ENCODE measurements around the gene UTP15.
A peak's percentile ranks its signal among the peaks of the same experiment; 100 is the strongest.

UTP15 gene

GRCh38 chr5:73565139-73565968, at the start of gene UTP15, which contains the start of gene ANKRA2:
Gene UTP15 (plus strand): TSS chr5:73565743. CDS start chr5:73567345, 1,602 bp downstream.
Gene ANKRA2 (minus strand): TSS chr5:73565639. CDS start chr5:73562881, 2,758 bp downstream.
- DNase-seq (ENCODE audit: low read depth in 3 of 3) = peak; percentile 96 to 100 (median 99)

- peak; percentile 37 to 55 (median 39) for DNase-seq (ENCODE audit: low read depth in 3 of 3)
Measured at GRCh38 chr5:73519531-73520283, 45.8 kb upstream of the UTP15 start.

- no peak for DNase-seq (ENCODE audit: low read depth in 3 of 3)
Measured at GRCh38 chr5:73522989-73523388, 42.6 kb upstream of the UTP15 start.

GRCh38 chr5:73523861-73524260, 41.7 kb upstream of the UTP15 start:
- DNase-seq (ENCODE audit: low read depth in 3 of 3) = no peak

- DNase-seq (ENCODE audit: low read depth in 3 of 3) = no peak
Measured at GRCh38 chr5:73525606-73526203, 39.8 kb upstream of the UTP15 start.

GRCh38 chr5:73528248-73528647, 37.3 kb upstream of the UTP15 start:
- no peak for DNase-seq (ENCODE audit: low read depth in 3 of 3)

- DNase-seq (ENCODE audit: low read depth in 3 of 3) = no peak
Measured at GRCh38 chr5:73529081-73529480, 36.5 kb upstream of the UTP15 start.

- no peak for DNase-seq (ENCODE audit: low read depth in 3 of 3)
Measured at GRCh38 chr5:73531356-73531755, 34.2 kb upstream of the UTP15 start.

- no peak for DNase-seq (ENCODE audit: low read depth in 3 of 3)
Measured at GRCh38 chr5:73532195-73532594, 33.3 kb upstream of the UTP15 start.

GRCh38 chr5:73534011-73534644, 31.4 kb upstream of the UTP15 start:
- DNase-seq (ENCODE audit: low read depth in 3 of 3) = no peak

- no peak for DNase-seq (ENCODE audit: low read depth in 3 of 3)
Measured at GRCh38 chr5:73534971-73535370, 30.6 kb upstream of the UTP15 start.

- DNase-seq (ENCODE audit: low read depth in 3 of 3) = no peak
Measured at GRCh38 chr5:73539730-73540129, 25.8 kb upstream of the UTP15 start.

GRCh38 chr5:73540192-73540591, 25.4 kb upstream of the UTP15 start:
- no peak for DNase-seq (ENCODE audit: low read depth in 3 of 3)

GRCh38 chr5:73542020-73542419, 23.5 kb upstream of the UTP15 start:
- no peak for DNase-seq (ENCODE audit: low read depth in 3 of 3)

- DNase-seq (ENCODE audit: low read depth in 3 of 3) = no peak
Measured at GRCh38 chr5:73544429-73545402, 20.8 kb upstream of the UTP15 start.

GRCh38 chr5:73545403-73545779, 20.2 kb upstream of the UTP15 start:
- no peak for DNase-seq (ENCODE audit: low read depth in 3 of 3)

- DNase-seq (ENCODE audit: low read depth in 3 of 3) = no peak
Measured at GRCh38 chr5:73550016-73550415, 15.5 kb upstream of the UTP15 start.

- no peak for DNase-seq (ENCODE audit: low read depth in 3 of 3)
Measured at GRCh38 chr5:73552642-73553041, 12.9 kb upstream of the UTP15 start.

GRCh38 chr5:73558950-73559349, 6.6 kb upstream of the UTP15 start:
- DNase-seq (ENCODE audit: low read depth in 3 of 3) = no peak

- no peak for DNase-seq (ENCODE audit: low read depth in 3 of 3)
Measured at GRCh38 chr5:73564018-73564417, 1.5 kb upstream of the UTP15 start.

GRCh38 chr5:73564675-73565074, 868 bp upstream of the UTP15 start:
- no peak for DNase-seq (ENCODE audit: low read depth in 3 of 3)
